GM12801 (cell line): ENCODE data around the gene FAM227A.

Experiments used
- TF ChIP-seq, protein P1 (sequence below): IDR thresholded peaks from one replicate; pipeline ENCODE4 v1.5.1; 2011; ENCODE audit warnings: control low read depth; ENCODE audit not compliant: insufficient read length; ENCODE audit errors: extremely low read depth

Gene FAM227A

DNA sequence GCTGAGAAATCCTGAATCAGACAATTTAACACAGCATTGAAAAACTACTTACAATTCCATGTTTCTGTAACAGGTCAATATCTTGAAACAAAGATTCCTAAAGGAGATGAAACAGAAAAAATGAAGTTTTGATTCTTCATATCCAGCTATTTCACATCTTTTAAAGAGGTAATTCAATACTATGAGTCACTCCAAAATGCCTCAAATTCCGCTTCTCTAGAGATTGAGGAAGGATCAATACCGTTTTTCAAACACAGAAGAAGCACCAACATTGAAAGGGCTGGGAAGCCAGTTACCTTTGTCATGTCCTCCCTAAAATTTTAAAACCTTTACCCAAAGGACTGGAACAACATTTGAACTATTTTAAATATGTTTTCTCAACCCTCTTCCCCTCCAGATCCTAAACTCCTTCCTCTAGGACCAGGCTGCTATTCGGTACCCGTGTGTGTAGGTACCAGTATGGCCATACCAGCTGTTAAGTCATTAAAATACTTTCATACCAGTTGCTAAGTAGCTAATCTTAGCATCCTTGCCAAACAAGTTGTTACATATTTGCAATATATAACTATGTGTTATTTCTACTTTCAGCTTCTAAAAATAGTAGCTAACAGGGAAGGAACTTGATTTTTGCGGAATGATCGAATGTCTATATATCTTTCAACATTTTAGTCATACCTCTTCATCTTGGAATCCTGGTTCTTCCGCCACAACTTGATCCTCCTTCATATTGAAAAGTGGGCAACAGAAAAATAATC lies 88.5 kb downstream of the FAM227A start:
- TF ChIP-seq, protein P1, sequence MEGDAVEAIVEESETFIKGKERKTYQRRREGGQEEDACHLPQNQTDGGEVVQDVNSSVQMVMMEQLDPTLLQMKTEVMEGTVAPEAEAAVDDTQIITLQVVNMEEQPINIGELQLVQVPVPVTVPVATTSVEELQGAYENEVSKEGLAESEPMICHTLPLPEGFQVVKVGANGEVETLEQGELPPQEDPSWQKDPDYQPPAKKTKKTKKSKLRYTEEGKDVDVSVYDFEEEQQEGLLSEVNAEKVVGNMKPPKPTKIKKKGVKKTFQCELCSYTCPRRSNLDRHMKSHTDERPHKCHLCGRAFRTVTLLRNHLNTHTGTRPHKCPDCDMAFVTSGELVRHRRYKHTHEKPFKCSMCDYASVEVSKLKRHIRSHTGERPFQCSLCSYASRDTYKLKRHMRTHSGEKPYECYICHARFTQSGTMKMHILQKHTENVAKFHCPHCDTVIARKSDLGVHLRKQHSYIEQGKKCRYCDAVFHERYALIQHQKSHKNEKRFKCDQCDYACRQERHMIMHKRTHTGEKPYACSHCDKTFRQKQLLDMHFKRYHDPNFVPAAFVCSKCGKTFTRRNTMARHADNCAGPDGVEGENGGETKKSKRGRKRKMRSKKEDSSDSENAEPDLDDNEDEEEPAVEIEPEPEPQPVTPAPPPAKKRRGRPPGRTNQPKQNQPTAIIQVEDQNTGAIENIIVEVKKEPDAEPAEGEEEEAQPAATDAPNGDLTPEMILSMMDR: no peak

DNA sequence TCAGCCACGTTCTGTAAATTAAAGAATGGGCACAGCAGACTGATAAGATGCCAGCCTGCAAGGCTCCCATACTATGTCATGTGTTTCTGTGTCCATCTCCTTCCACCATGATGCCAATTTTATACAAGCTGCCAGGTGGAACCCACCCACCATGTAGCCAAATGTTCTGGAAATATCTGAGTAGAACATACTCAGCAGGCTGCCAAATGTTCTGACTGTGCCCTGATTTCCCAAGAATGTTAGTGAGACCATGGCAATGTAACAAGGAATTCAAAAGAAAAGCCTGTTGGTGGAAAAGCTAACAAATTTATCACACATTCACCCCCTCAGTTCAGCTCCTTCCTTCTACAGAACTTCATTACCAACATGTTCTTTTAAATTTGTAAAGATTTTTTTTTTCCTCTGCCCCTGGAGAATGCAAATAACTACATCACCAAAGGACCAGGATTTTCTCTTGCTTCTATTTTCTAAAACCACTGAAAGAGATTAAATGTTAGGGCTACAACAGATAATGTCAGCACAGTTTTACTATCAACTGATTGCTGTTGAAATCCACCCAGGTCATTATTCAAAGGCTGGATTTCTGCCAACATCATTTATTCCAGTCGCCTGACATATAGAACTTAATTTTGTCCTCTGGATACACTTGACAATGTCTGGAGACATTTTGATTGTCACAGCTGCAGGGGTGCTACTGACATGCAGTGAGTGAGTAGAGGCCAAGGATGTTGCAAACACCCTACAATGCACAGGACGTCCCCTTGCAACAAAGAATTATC lies 89.3 kb downstream of the FAM227A start:
- TF ChIP-seq, protein P1: no peak

DNA sequence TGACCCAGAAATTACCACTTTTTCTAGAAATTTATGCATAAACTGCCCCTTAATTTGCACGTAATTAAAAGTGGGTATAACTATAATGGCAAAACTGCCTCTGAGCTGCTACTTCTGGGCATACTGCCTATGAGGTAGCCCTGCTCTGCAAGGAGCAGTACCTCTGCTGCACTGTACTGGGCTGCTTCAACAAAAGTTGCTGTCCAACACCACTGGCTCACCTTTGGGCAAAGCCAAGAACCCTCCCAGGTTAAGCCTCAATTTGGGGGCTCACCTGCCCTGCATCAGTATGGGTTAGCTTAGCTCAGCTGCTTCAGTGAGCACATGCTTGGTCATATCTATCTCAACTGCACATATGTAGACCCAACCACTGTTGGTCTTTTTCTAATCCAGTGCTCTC lies 90.8 kb downstream of the FAM227A start:
- TF ChIP-seq, protein P1: no peak

DNA sequence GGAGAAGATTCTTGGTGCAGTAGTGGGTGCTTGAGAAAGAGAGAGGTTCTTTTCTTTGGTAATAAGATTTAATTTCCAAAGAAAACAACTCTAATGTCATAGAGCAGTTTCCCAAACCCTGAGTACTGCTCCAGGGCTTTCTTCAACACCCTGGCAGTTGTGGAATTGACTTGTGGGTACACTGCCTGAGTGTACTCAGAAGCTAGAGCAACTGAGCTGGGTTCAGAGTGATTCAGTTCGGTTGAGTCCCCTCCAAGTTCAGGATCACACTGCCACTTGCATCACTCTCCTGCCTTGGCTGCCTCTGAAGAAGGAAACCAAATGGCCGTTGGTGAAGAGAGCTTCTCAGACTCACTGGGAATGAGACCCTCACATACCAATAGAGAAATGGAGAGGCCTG lies 91.5 kb downstream of the FAM227A start:
- TF ChIP-seq, protein P1: no peak

DNA sequence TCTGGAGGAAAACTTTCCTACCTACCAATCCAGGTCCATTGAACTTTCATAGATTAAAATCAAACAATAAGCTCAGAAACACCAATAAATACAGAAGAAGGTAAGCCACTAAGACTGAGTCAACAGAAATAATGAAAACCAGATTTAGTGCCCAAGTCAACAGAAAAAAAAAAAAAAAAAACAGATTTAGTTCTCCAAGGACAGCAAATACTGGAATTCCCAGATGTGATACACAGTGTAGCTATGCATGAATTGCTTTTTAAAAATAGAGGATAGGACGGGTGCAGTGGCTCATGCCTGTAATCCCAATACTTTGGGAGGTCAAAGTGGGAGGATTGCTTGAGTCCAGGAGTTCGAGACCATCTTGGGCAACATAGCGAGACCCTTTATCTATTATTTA lies 101.9 kb downstream of the FAM227A start:
- TF ChIP-seq, protein P1: no peak

DNA sequence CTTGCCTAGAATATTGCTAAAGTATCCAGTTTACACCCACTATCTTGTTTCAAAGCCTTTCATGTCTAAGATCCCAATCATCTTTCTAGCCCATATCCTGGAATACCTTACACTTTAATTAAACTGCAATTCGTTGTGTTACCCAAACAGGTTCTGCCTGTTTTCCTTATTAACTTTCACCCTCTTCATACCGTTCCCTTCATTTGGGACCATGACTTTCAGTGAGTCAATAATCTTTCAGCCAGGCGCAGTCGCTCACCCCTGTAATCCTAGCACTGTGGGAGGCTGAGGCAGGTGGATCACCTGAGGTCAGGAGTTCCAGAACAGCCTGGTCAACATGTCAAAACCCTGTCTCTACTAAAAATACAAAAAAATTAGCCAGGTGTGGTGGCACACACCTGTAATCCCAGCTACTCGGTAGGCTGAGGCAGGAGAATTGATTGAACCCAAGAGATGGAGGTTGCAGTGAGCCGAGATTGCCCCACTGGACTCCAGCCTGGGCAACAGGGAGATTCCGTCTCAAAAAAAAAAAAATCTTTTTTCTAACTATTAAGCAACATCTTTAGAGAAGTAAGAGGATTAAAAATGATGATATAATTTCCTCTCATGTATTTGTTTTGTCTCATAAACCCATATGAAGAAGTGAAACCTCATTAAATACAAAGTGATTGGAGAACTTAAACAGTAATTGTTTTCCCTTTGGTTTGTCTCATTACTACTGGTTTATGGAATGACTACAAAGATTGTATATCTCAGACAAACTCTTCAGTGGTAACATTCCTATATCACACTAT lies 106.9 kb downstream of the FAM227A start:
- TF ChIP-seq, protein P1: no peak

DNA sequence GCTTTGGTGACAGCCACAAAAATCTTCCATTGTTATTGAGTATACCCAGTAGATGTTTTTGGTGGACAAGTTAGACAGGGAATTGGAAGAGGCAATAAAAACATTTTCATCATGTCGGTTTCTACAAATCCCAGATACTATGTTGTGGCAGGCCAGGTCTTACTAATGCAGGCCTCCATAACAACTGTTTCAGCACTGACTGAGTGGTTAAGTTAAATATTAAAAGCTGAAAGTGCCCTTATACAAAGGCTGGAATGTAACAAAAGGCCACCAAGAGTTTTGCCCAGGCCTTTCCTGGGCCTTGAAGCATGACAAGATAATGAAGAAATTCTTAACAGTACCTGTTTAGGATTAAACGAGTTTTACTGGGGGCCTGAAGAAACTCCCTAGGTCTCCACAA lies 115.5 kb downstream of the FAM227A start:
- TF ChIP-seq, protein P1: no peak
